Fibroblast of villous mesenchyme (primary cell): ENCODE data around the gene SLC22A5. TPM values are rescaled to one million over a fixed set of nuclear protein-coding genes. Genes with fewer than 3 reads are reported as not detected.
"Not testable (repeated sequence)": the region's sequence is repeated elsewhere in the genome, so short reads cannot be mapped to it uniquely, and the experiment has no call there.

Experiments used
- DNase-seq: peaks from one replicate; pipeline ENCODE4 v3.0.0-alpha.2; 2010; ENCODE audit warnings: low read depth
- H3K4me3 ChIP-seq: 2 replicates; pipeline ENCODE4 v1.5.1; 2011; ENCODE audit warnings: low read depth, mild to moderate bottlenecking, low read length
- CTCF ChIP-seq: IDR thresholded peaks from 2 replicates; pipeline ENCODE4 v1.5.1; 2012; ENCODE audit warnings: low read depth, mild to moderate bottlenecking, low read length; ENCODE audit not compliant: insufficient read depth
- total RNA-seq: library from RNA; depleted of rRNA; stranded (reverse); fragments of >200 nt; gene quantifications from 2 replicates; pipeline ENCODE4 v1.2.3, GENCODE V29; 2012

SLC22A5 gene
- total RNA-seq, 1 donor = 7.3 TPM

- H3K4me3 ChIP-seq = no peak overlapping the region
- no peak for DNase-seq
- no peak for TF ChIP-seq CTCF
Measured at GRCh38 chr5:132397224-132397623, 27.7 kb downstream of the SLC22A5 start.

- not testable (repeated sequence) for H3K4me3 ChIP-seq, DNase-seq
Measured at GRCh38 chr5:132397936-132398675, 28.6 kb downstream of the SLC22A5 start.

GRCh38 chr5:132404041-132404440 lies 34.5 kb downstream of the SLC22A5 start:
- DNase-seq = not testable (repeated sequence)

GRCh38 chr5:132405646-132406045 lies 36.1 kb downstream of the SLC22A5 start:
- TF ChIP-seq CTCF = no peak
- no peak overlapping the region for H3K4me3 ChIP-seq
- no peak for DNase-seq

More at GRCh38 chr5:132404041-132404440, 34.5 kb downstream of the SLC22A5 start:
- not testable (repeated sequence) for H3K4me3 ChIP-seq

- DNase-seq = no peak
- no peak overlapping the region for H3K4me3 ChIP-seq
- TF ChIP-seq CTCF = no peak
Measured at GRCh38 chr5:132406144-132406783, 36.8 kb downstream of the SLC22A5 start.

- DNase-seq = no peak
- no peak for TF ChIP-seq CTCF
- no peak overlapping the region for H3K4me3 ChIP-seq
Measured at GRCh38 chr5:132407970-132408369, 38.5 kb downstream of the SLC22A5 start.

- no peak for DNase-seq
- no peak for TF ChIP-seq CTCF
- no peak overlapping the region for H3K4me3 ChIP-seq
Measured at GRCh38 chr5:132408456-132408855, 38.9 kb downstream of the SLC22A5 start.

GRCh38 chr5:132408965-132409364 lies 39.5 kb downstream of the SLC22A5 start:
- no peak for TF ChIP-seq CTCF
- no peak overlapping the region for H3K4me3 ChIP-seq
- no peak for DNase-seq
